NT2/D1 (cell line): Measurements from ENCODE around the gene PPP1R18.

Source experiments
- SUZ12 ChIP-seq: IDR thresholded peaks from 2 replicates; pipeline ENCODE4 v1.6.1; 2011; ENCODE audit not compliant: insufficient read length, insufficient read depth; ENCODE audit errors: extremely low read depth
- YY1 ChIP-seq: IDR thresholded peaks from 2 replicates; pipeline ENCODE4 v1.6.1; 2011; ENCODE audit not compliant: insufficient read length, insufficient read depth
- ZNF274 ChIP-seq: IDR thresholded peaks from 2 replicates; pipeline ENCODE4 v1.6.1; 2011; ENCODE audit warnings: mild to moderate bottlenecking, low read depth, low read length

GRCh38 chr6:30725713-30726505, 39.5 kb upstream of the PPP1R18 start:
- no peak for TF ChIP-seq YY1
- no peak for TF ChIP-seq ZNF274
- no peak for TF ChIP-seq SUZ12
